DOHH2 (cell line): ENCODE data around the gene FNDC3B.

Experiments
- H3F3A ChIP-seq: fragments of 200-600 bp; sonication (generic), shearing (Covaris generic); 2 replicates; pipeline ENCODE4 v1.6.0; 2016; ENCODE audit warnings: antibody characterized with exemption, mild to moderate bottlenecking; ENCODE audit not compliant: control insufficient read depth, insufficient read depth
- H3K27ac ChIP-seq: fragments of 200-600 bp; sonication (generic); 2 replicates; pipeline ENCODE4 v1.5.1; 2014; ENCODE audit warnings: low read depth, mild to moderate bottlenecking, low read length, moderate library complexity
- H3K27me3 ChIP-seq: fragments of 200-600 bp; sonication (generic); 2 replicates; pipeline ENCODE4 v1.6.1; 2014; ENCODE audit warnings: mild to moderate bottlenecking, low read length, mixed read lengths; ENCODE audit not compliant: control insufficient read depth
- H3K36me3 ChIP-seq: fragments of 200-600 bp; sonication (generic); 2 replicates; pipeline ENCODE4 v1.6.1; 2014; ENCODE audit warnings: mild to moderate bottlenecking, low read length, moderate library complexity, mixed read lengths; ENCODE audit not compliant: control insufficient read depth
- H3K4me1 ChIP-seq: fragments of 200-600 bp; sonication (generic); 2 replicates; pipeline ENCODE4 v1.6.1; 2014; ENCODE audit warnings: mild to moderate bottlenecking, low read length, mixed read lengths; ENCODE audit not compliant: control insufficient read depth
- H3K4me2 ChIP-seq: fragments of 200-600 bp; sonication (generic); 2 replicates; pipeline ENCODE4 v1.6.0; 2014; ENCODE audit warnings: mild to moderate bottlenecking, low read length, moderate library complexity
- H3K4me3 ChIP-seq: fragments of 200-600 bp; sonication (generic); 2 replicates; pipeline ENCODE4 v1.5.1; 2014; ENCODE audit warnings: mild to moderate bottlenecking, low read length, mixed read lengths
- H3K79me2 ChIP-seq: fragments of 200-600 bp; sonication (generic); 2 replicates; pipeline ENCODE4 v1.6.1; 2014; ENCODE audit warnings: mild to moderate bottlenecking, low read length, mixed read lengths; ENCODE audit not compliant: control insufficient read depth
- H3K9me2 ChIP-seq: fragments of 200-600 bp; sonication (generic); replicated peaks from 2 replicates; pipeline ENCODE4 v1.6.1; 2014; ENCODE audit warnings: mild to moderate bottlenecking, low read length, mixed read lengths; ENCODE audit not compliant: control insufficient read depth
- H3K9me3 ChIP-seq: fragments of 200-600 bp; sonication (generic); 2 replicates; pipeline ENCODE4 v1.6.1; 2014; ENCODE audit warnings: antibody characterized with exemption, low read length, mixed read lengths; ENCODE audit not compliant: control insufficient read depth, insufficient read depth
- H4K20me1 ChIP-seq: fragments of 200-600 bp; sonication (generic); 2 replicates; pipeline ENCODE4 v1.6.0; 2014; ENCODE audit warnings: low read depth, mild to moderate bottlenecking, antibody characterized with exemption, low read length, moderate library complexity; ENCODE audit not compliant: control insufficient read depth, insufficient read depth
- EZH2phosphoT487 ChIP-seq: fragments of 200-600 bp; sonication (generic); IDR thresholded peaks from 2 replicates; pipeline ENCODE4 v1.6.1; 2017; ENCODE audit warnings: borderline replicate concordance, mild to moderate bottlenecking, antibody characterized with exemption, low read length, moderate library complexity, mixed read lengths
- TF ChIP-seq, protein P1 (sequence below): fragments of 200-600 bp; sonication (generic); IDR thresholded peaks from one replicate; pipeline ENCODE4 v1.5.1; 2014; ENCODE audit warnings: antibody characterized with exemption, mild to moderate bottlenecking, low read depth, low read length; ENCODE audit not compliant: poor library complexity, severe bottlenecking

The FNDC3B gene

DNA sequence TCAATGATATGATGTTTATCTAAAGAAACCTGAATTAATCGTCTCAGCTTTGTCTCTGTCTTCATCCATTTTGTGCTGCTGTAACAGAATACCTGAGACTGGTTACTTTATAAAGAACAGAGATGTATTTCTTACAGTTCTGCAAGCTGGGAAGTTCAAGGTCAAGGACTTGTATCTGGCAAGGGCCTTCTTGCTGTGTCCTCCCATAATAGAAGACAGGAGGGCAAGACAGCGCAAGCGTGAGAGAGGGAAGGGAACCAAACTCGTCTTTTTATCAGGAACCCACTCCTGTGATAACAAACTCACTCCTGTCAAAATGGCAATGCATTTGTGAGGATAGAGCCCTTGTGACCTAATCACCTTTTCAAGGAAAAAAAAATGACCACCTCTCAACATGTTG is 277.4 kb downstream of the FNDC3B start:
- Histone ChIP-seq H3K4me3 (no peak overlapping the region), H3K36me3 (no peaks in the 10 kb centered on the region), H4K20me1 (no peaks in the 10 kb centered on the region), H3K4me1 (no peaks in the 10 kb centered on the region), H3F3A (no peaks in the 10 kb centered on the region), H3K27me3 (no peaks in the 10 kb centered on the region), H3K9me3 (no peaks in the 10 kb centered on the region), H3K9me2 (no peaks in the 10 kb centered on the region), H3K4me2 (no peak overlapping the region), H3K27ac (no peak overlapping the region), H3K79me2 (no peaks in the 10 kb centered on the region)
- no peak for TF ChIP-seq EZH2phosphoT487
- TF ChIP-seq, protein P1, sequence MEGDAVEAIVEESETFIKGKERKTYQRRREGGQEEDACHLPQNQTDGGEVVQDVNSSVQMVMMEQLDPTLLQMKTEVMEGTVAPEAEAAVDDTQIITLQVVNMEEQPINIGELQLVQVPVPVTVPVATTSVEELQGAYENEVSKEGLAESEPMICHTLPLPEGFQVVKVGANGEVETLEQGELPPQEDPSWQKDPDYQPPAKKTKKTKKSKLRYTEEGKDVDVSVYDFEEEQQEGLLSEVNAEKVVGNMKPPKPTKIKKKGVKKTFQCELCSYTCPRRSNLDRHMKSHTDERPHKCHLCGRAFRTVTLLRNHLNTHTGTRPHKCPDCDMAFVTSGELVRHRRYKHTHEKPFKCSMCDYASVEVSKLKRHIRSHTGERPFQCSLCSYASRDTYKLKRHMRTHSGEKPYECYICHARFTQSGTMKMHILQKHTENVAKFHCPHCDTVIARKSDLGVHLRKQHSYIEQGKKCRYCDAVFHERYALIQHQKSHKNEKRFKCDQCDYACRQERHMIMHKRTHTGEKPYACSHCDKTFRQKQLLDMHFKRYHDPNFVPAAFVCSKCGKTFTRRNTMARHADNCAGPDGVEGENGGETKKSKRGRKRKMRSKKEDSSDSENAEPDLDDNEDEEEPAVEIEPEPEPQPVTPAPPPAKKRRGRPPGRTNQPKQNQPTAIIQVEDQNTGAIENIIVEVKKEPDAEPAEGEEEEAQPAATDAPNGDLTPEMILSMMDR: no peak

DNA sequence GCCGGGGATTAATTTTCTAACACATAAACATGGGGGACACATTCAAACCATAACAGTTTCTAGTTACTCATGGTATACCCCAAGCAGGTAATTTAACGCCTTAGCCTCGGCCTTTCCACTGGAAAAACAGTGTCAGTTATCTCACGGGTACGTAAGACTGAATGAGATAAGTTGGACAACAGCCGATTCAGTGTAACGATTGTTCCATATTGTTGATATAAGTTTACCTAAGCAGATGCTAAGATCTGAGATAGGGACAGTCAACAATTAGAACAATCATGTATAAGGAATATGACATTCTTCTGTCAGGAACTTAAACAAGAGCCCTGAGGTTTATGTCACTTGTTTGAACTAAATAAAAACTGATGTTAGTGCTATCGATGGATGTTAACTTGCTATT is 278.1 kb downstream of the FNDC3B start:
- TF ChIP-seq EZH2phosphoT487: no peak
- TF ChIP-seq, protein P1: no peak
- Histone ChIP-seq H3K79me2 (no peaks in the 10 kb centered on the region), H3K4me3 (no peak overlapping the region), H3K4me1 (no peaks in the 10 kb centered on the region), H3K27me3 (no peaks in the 10 kb centered on the region), H3K9me3 (no peaks in the 10 kb centered on the region), H3K27ac (no peak overlapping the region), H3F3A (no peaks in the 10 kb centered on the region), H3K36me3 (no peaks in the 10 kb centered on the region), H3K9me2 (no peaks in the 10 kb centered on the region), H3K4me2 (no peak overlapping the region), H4K20me1 (no peaks in the 10 kb centered on the region)

DNA sequence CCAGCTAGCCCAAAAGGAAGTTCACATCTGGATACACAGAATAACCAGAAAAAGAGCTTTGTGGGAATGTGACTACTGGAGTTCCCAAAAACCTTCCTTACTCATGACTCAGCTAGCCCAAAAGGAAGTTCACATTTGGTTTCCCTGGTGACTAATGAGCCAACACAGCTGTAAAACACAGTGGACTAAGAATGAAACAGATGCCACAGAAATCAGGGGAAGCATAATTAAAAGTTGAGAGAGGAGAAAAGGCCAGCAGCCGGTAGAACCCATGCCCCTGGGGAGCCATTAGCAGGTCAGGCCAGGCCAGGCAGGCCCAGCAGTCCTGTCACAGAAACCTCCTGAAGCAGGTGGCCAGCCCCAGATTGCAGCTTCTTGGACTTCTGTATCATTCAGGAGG is 278.6 kb downstream of the FNDC3B start:
- no peak overlapping the region for H3K4me2 ChIP-seq
- no peaks in the 10 kb centered on the region for H3K4me1 ChIP-seq
- no peaks in the 10 kb centered on the region for H4K20me1 ChIP-seq
- no peaks in the 10 kb centered on the region for H3K27me3 ChIP-seq
- H3K4me3 ChIP-seq: no peak overlapping the region
- no peaks in the 10 kb centered on the region for H3K9me2 ChIP-seq
- H3K9me3 ChIP-seq: no peaks in the 10 kb centered on the region
- H3K79me2 ChIP-seq: no peaks in the 10 kb centered on the region
- H3K27ac ChIP-seq: no peak overlapping the region
- no peaks in the 10 kb centered on the region for H3K36me3 ChIP-seq
- no peaks in the 10 kb centered on the region for H3F3A ChIP-seq
- no peak for TF ChIP-seq EZH2phosphoT487
- TF ChIP-seq, protein P1: no peak

- no peak for TF ChIP-seq EZH2phosphoT487
- TF ChIP-seq, protein P1: no peak
- Histone ChIP-seq H3K9me3 (no peaks in the 10 kb centered on the region), H3K27ac (no peak overlapping the region), H3K36me3 (no peaks in the 10 kb centered on the region), H3F3A (no peaks in the 10 kb centered on the region), H3K9me2 (no peaks in the 10 kb centered on the region), H3K27me3 (no peaks in the 10 kb centered on the region), H4K20me1 (no peaks in the 10 kb centered on the region), H3K4me2 (no peak overlapping the region), H3K4me3 (no peak overlapping the region), H3K79me2 (no peaks in the 10 kb centered on the region), H3K4me1 (no peaks in the 10 kb centered on the region)
Measured at GRCh38 chr3:172319595-172319994, 280.2 kb downstream of the FNDC3B start.
